Measurements from ENCODE around the gene AUTS2. TPM values are rescaled to one million over a fixed set of nuclear protein-coding genes. Genes with fewer than 3 reads are reported as not detected.

The AUTS2 gene
- total RNA-seq, 1 donor from 2014 or later = 9.9 TPM

DNA sequence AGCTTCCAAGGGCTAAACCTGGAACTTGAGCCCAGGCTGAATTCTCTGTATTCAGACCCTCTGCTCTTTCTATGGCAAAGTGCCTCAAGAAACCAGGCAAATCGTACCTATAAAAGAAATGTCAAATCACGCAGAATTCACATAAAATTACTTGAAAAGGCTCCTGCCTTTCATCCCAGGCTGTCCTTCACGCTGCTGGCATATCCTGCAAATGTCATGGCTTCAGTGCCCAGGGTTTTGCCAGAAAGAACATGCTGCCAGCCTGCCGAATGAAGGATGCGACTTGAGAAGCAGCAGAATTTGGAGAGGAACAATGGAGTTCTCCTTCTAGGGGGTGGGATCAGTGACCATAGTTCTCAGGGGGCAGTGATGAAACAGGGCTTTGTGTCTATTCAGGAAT, 931.2 kb downstream of the AUTS2 start:
- DNase-seq (ENCODE audit: low read depth) = no peak
- H3K4me3 ChIP-seq (ENCODE audit: low read depth, low read length) = no peak overlapping the region
- TF ChIP-seq, protein P1, sequence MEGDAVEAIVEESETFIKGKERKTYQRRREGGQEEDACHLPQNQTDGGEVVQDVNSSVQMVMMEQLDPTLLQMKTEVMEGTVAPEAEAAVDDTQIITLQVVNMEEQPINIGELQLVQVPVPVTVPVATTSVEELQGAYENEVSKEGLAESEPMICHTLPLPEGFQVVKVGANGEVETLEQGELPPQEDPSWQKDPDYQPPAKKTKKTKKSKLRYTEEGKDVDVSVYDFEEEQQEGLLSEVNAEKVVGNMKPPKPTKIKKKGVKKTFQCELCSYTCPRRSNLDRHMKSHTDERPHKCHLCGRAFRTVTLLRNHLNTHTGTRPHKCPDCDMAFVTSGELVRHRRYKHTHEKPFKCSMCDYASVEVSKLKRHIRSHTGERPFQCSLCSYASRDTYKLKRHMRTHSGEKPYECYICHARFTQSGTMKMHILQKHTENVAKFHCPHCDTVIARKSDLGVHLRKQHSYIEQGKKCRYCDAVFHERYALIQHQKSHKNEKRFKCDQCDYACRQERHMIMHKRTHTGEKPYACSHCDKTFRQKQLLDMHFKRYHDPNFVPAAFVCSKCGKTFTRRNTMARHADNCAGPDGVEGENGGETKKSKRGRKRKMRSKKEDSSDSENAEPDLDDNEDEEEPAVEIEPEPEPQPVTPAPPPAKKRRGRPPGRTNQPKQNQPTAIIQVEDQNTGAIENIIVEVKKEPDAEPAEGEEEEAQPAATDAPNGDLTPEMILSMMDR (IDR thresholded peaks at IDR 0.05; ENCODE audit: insufficient read depth, low read length, poor library complexity, severe bottlenecking) = no peak
- no peaks in the 10 kb centered on the region for H3K36me3 ChIP-seq (ENCODE audit: control insufficient read depth, insufficient read depth, low read length)
- H3K27me3 ChIP-seq (ENCODE audit: control insufficient read depth, insufficient read depth, low read length) = no peaks in the 10 kb centered on the region

DNA sequence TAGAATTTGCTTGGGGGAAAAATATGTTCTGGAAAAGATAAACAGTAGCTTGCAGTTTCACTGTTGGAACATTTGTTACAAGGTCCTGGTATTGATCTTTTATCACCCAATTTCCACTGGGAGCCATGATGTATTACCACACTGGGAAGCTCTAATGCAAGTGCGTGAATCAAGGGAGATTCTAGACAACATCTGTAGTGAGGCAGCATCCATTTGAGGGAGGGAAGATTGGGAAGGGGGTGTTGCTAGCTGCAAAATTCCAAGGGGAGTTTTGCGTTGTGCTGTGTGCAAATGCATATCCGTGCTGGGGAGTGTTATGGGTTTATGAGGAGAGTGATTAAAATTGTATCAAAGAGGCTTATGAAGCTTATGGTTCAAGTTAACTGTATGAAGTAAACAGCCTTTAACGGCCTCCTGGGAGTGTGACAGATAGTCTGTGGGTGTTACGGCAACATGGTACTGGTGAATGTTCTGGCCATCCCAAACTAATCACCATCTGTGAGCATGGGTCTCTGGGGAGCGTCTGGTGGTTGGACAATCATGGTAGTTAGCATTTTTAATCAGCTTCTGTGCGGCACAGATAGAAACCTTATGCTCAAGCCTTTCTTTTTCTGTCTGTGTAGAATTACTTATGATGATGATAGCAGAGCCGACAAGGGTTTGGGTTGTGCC, 931.8 kb downstream of the AUTS2 start:
- Histone ChIP-seq H3K36me3 (ENCODE audit: control insufficient read depth, insufficient read depth, low read length) (no peaks in the 10 kb centered on the region), H3K27me3 (ENCODE audit: control insufficient read depth, insufficient read depth, low read length) (no peaks in the 10 kb centered on the region), H3K4me3 (ENCODE audit: low read depth, low read length) (no peak overlapping the region)
- TF ChIP-seq, protein P1 (IDR thresholded peaks at IDR 0.05; ENCODE audit: insufficient read depth, low read length, poor library complexity, severe bottlenecking) = no peak
- DNase-seq (ENCODE audit: low read depth) = no peak

DNA sequence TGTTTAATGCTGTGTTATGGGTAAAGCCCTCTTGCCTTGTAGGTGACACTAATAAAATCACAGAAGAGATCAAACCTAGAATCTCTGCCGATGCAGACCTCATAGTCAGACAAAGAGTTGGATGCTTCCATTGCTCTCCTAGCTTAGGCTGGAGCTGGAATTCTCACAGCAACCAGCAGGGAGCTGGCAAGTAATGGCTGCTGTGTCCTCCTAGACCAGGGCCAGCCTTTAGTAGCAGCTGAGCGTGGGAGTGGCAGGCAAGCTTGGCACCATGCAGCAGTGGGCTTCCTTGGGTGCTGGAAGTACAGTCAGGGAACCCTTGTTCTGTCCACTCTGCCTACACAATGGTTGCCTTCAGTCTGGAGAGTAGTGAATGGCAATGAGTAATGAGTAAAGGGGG, 935.3 kb downstream of the AUTS2 start:
- no peak for DNase-seq (ENCODE audit: low read depth)
- TF ChIP-seq, protein P1 (IDR thresholded peaks at IDR 0.05; ENCODE audit: insufficient read depth, low read length, poor library complexity, severe bottlenecking) = no peak
- no peaks in the 10 kb centered on the region for H3K27me3 ChIP-seq (ENCODE audit: control insufficient read depth, insufficient read depth, low read length)
- no peaks in the 10 kb centered on the region for H3K36me3 ChIP-seq (ENCODE audit: control insufficient read depth, insufficient read depth, low read length)
- no peak overlapping the region for H3K4me3 ChIP-seq (ENCODE audit: low read depth, low read length)

DNA sequence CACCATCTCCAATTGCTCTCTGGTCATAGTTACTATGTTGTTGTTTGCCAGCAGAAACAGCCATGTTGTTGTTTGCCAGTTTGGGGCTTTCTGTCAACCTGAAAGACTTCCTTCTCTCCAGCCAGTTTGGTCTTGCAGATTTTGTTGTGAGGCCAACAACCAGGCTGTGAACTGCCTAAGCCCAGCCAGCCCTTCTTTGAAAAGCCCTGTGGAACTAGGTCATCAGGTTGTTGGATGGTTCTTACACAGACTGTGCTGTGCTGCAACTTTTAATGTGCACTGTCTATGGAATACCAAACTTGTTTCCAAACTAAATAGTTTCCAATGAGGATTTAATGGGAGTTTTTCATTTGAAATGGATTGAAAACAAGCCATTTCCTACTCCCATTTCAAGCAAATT, 940.9 kb downstream of the AUTS2 start:
- Histone ChIP-seq H3K27me3 (ENCODE audit: control insufficient read depth, insufficient read depth, low read length) (no peaks in the 10 kb centered on the region), H3K4me3 (ENCODE audit: low read depth, low read length) (no peak overlapping the region), H3K36me3 (ENCODE audit: control insufficient read depth, insufficient read depth, low read length) (no peaks in the 10 kb centered on the region)
- DNase-seq (ENCODE audit: low read depth) = no peak
- TF ChIP-seq, protein P1 (IDR thresholded peaks at IDR 0.05; ENCODE audit: insufficient read depth, low read length, poor library complexity, severe bottlenecking) = no peak

DNA sequence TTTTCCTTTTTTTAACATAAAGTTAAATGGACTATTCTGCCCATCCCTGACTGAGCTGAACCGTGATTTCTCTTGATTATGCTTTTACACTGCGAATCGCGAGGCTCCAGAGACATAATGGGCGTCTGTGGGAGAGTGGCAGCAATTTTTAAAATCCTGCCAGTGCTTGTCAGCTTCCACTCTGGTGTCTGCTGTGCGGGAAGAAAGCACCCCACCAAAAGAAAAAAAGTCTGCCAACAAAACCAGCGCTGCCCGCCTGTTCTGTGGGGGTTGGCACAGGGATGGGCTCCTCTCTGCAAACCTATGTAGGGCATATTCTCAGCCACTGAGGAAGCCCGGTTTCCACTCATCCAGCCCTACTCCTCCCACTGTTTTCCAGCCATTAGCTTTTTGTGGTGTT, 941.3 kb downstream of the AUTS2 start:
- DNase-seq (ENCODE audit: low read depth) = no peak
- Histone ChIP-seq H3K4me3 (ENCODE audit: low read depth, low read length) (no peak overlapping the region), H3K27me3 (ENCODE audit: control insufficient read depth, insufficient read depth, low read length) (no peaks in the 10 kb centered on the region), H3K36me3 (ENCODE audit: control insufficient read depth, insufficient read depth, low read length) (no peaks in the 10 kb centered on the region)
- TF ChIP-seq, protein P1 (IDR thresholded peaks at IDR 0.05; ENCODE audit: insufficient read depth, low read length, poor library complexity, severe bottlenecking) = no peak

DNA sequence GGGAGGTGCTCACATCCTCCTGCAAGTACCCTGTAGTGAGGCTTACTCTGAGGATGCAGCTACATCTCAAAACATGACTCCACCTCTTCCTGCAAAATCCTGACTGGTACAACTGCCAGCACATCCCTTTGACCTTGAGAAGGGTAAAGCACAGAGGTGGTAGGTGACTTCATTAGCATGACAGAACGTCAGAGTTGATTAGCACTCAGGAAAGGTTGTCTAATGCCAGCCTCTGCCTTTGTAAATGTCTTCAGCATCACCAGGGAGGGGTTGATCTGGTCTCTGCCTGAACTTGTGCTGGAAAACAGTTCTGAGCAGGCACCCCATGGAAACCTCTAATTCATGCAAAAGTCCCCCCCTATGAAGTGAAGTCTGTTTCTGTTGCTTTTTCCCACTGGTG, 942.4 kb downstream of the AUTS2 start:
- TF ChIP-seq, protein P1 (IDR thresholded peaks at IDR 0.05; ENCODE audit: insufficient read depth, low read length, poor library complexity, severe bottlenecking) = no peak
- Histone ChIP-seq H3K27me3 (ENCODE audit: control insufficient read depth, insufficient read depth, low read length) (no peaks in the 10 kb centered on the region), H3K4me3 (ENCODE audit: low read depth, low read length) (no peak overlapping the region), H3K36me3 (ENCODE audit: control insufficient read depth, insufficient read depth, low read length) (no peaks in the 10 kb centered on the region)
- DNase-seq (ENCODE audit: low read depth) = no peak

Data from kidney epithelial cell (primary cell).